GM23338 (cell line): ENCODE measurements around the gene MARCKS. TPM values are rescaled to one million over a fixed set of nuclear protein-coding genes. Genes with fewer than 3 reads are reported as not detected.

Source experiments
- ATAC-seq: fragments of 200-7000 bp; cut with Tn5 transposase; 3 replicates; pipeline ENCODE4 v1.9.1; 2020
- DNase-seq: peaks from one replicate; pipeline ENCODE4 v3.0.0-alpha.2; 2015; ENCODE audit warnings: low spot score
- H2AFZ ChIP-seq: fragments of 200-600 bp; sonication (generic); 2 replicates; pipeline ENCODE4 v1.8.0; 2016; ENCODE audit warnings: antibody characterized with exemption, mild to moderate bottlenecking, moderate library complexity
- H3F3A ChIP-seq: fragments of 200-600 bp; sonication (generic); replicated peaks from 2 replicates; pipeline ENCODE4 v1.8.0; 2017; ENCODE audit warnings: antibody characterized with exemption, mixed run types, low read depth
- H3K27ac ChIP-seq: fragments of 200-600 bp; sonication (generic); 2 replicates; pipeline ENCODE4 v1.6.1; 2016; ENCODE audit warnings: low read depth
- H3K27me3 ChIP-seq: fragments of 200-600 bp; sonication (generic); 2 replicates; pipeline ENCODE4 v1.8.0; 2016; ENCODE audit warnings: mild to moderate bottlenecking, mixed run types, moderate library complexity; ENCODE audit not compliant: insufficient read depth
- H3K36me3 ChIP-seq: fragments of 200-600 bp; sonication (generic); 2 replicates; pipeline ENCODE4 v1.8.0; 2016; ENCODE audit warnings: mild to moderate bottlenecking; ENCODE audit not compliant: insufficient read depth
- H3K4me1 ChIP-seq: fragments of 200-600 bp; sonication (generic); 2 replicates; pipeline ENCODE4 v1.8.0; 2016; ENCODE audit warnings: mild to moderate bottlenecking, moderate library complexity; ENCODE audit not compliant: insufficient read depth
- H3K4me2 ChIP-seq: fragments of 200-600 bp; sonication (generic); 2 replicates; pipeline ENCODE4 v1.7.1; 2017; ENCODE audit warnings: mixed run types
- H3K4me3 ChIP-seq: fragments of 200-600 bp; sonication (generic); 2 replicates; pipeline ENCODE4 v1.6.1; 2016; ENCODE audit warnings: mixed run types
- H3K79me2 ChIP-seq: fragments of 200-600 bp; sonication (generic); replicated peaks from 2 replicates; pipeline ENCODE4 v1.8.0; 2017; ENCODE audit warnings: mild to moderate bottlenecking; ENCODE audit not compliant: insufficient read depth
- H3K9me2 ChIP-seq: fragments of 200-600 bp; sonication (generic); 2 replicates; pipeline ENCODE4 v1.8.0; 2017; ENCODE audit not compliant: insufficient read depth
- H4K20me1 ChIP-seq: fragments of 200-600 bp; sonication (generic); replicated peaks from 2 replicates; pipeline ENCODE4 v1.8.0; 2017; ENCODE audit warnings: mild to moderate bottlenecking; ENCODE audit not compliant: insufficient read depth
- H3K27ac Mint-ChIP-seq: 2 replicates; pipeline ENCODE4 v1.8.0; 2020; ENCODE audit warnings: inconsistent platforms, mild to moderate bottlenecking, moderate library complexity, mixed read lengths
- H3K27me3 Mint-ChIP-seq: 3 replicates; pipeline ENCODE4 v1.8.0; 2022; ENCODE audit warnings: low read depth, mild to moderate bottlenecking, moderate library complexity, mixed read lengths, inconsistent platforms; ENCODE audit not compliant: insufficient read depth, poor library complexity
- H3K36me3 Mint-ChIP-seq: 3 replicates; pipeline ENCODE4 v1.8.0; 2021; ENCODE audit warnings: low read depth, mild to moderate bottlenecking, inconsistent platforms, moderate library complexity, mixed read lengths
- H3K4me1 Mint-ChIP-seq: 3 replicates; pipeline ENCODE4 v1.8.0; 2020; ENCODE audit warnings: mild to moderate bottlenecking, inconsistent platforms, mixed read lengths
- H3K4me3 Mint-ChIP-seq: 3 replicates; pipeline ENCODE4 v1.8.0; 2021; ENCODE audit warnings: moderate library complexity, mild to moderate bottlenecking, inconsistent platforms, mixed read lengths
- H3K9me3 Mint-ChIP-seq: 3 replicates; pipeline ENCODE4 v1.8.0; 2020; ENCODE audit warnings: moderate library complexity, mild to moderate bottlenecking, inconsistent platforms, mixed read lengths
- CREB1 ChIP-seq: fragments of 250-450 bp; sonication (Bioruptor Pico); IDR thresholded peaks from 2 replicates; pipeline ENCODE4 v1.5.0; 2020; ENCODE audit warnings: low read depth, mild to moderate bottlenecking, moderate library complexity
- EZH2phosphoT487 ChIP-seq: fragments of 200-600 bp; sonication (generic); IDR thresholded peaks from one replicate; pipeline ENCODE4 v1.8.1; 2018; ENCODE audit warnings: antibody characterized with exemption; ENCODE audit not compliant: unreplicated experiment
- JUNB ChIP-seq: IDR thresholded peaks from one replicate; pipeline ENCODE4 v1.6.1; 2016; ENCODE audit warnings: antibody characterized with exemption; ENCODE audit not compliant: unreplicated experiment
- NANOG ChIP-seq: IDR thresholded peaks from 2 replicates; pipeline ENCODE4 v1.6.1; 2016; ENCODE audit warnings: antibody characterized with exemption, borderline replicate concordance
- STAT1 ChIP-seq: IDR thresholded peaks from one replicate; pipeline ENCODE4 v1.6.1; 2016; ENCODE audit warnings: antibody characterized with exemption; ENCODE audit not compliant: unreplicated experiment
- ZNF114 ChIP-seq: fragments of 250-450 bp; sonication (Bioruptor Pico); IDR thresholded peaks from 2 replicates; pipeline ENCODE4 v1.5.0; 2020; ENCODE audit warnings: mild to moderate bottlenecking, moderate library complexity
- ZNF331 ChIP-seq: fragments of 250-450 bp; sonication (Bioruptor Pico); IDR thresholded peaks from 2 replicates; pipeline ENCODE4 v1.5.0; 2020; ENCODE audit warnings: low read depth, mild to moderate bottlenecking, moderate library complexity
- polyA plus RNA-seq: library from polyadenylated mRNA; unstranded; fragments of >200 nt; fragmentation: Nextera tagmentation; extraction: Ambion mirVana; gene quantifications from 2 replicates; pipeline ENCODE4 v1.2.1, GENCODE V29; 2016
- total RNA-seq: library from RNA; depleted of rRNA; stranded (reverse); fragments of >200 nt; shearing (Covaris generic); gene quantifications from 2 replicates; pipeline ENCODE4 v1.2.3, GENCODE V29; 2014
- TF ChIP-seq, protein P1 (sequence below): IDR thresholded peaks from 2 replicates; pipeline ENCODE4 v1.6.1; 2016; ENCODE audit warnings: antibody characterized with exemption
- TF ChIP-seq, protein P2 (sequence below), 2 experiments: fragments of 200-600 bp in 1 of 2; sonication (generic) in 1 of 2; conservative IDR thresholded peaks; 2 replicates each; pipeline versions ENCODE4 v1.5.1 to v1.6.1; 2016 to 2017; ENCODE audit warnings: antibody characterized with exemption in 2 of 2, low read depth in 2 of 2, mild to moderate bottlenecking in 2 of 2, moderate library complexity in 1 of 2
- TF ChIP-seq, protein P3 (sequence below): IDR thresholded peaks from one replicate; pipeline ENCODE4 v1.6.1; 2018; ENCODE audit warnings: antibody characterized with exemption; ENCODE audit not compliant: unreplicated experiment

Gene MARCKS
- total and polyA plus RNA-seq, 2 experiments from 2014 or later, result 71.5 to 85.9 TPM

DNA sequence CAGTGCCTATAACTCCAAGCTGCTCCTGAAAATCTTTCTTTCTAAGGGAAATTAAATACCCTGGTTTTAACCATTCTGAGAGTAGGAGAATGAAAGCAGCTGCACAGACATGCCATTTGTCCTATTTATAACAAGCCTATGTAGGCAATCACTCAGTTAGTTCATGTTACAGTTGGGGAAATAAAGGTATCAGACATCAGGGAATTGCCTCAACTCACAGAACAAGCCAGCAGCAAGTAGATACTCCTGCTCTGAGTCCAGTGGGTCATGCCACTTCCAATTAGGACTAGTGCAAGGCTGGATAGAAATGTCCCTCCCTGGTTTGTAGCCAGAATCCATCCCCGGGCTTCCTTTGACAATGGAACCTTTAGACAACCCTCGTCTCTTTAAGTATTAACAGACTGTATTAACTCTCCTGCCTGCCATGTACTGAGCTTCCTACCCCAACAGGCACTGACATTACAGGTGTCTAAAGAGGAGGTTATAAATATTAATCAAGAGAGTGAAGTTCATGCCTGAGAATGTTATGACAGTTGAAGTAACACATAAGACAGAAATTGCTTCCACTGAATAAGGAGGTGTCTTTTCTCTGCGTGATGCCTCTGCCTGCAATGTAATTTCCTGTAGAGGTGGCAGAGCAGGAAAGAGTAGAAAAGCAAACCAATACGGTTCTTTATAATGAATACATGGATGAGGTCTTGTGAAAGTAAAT, 28.0 kb upstream of the MARCKS start:
- H3K4me3 ChIP-seq, result no peak overlapping the region
- no peak overlapping the region for H3K4me2 ChIP-seq
- Mint-ChIP-seq H3K27me3 (no peaks in the 10 kb centered on the region), H3K4me1 (peaks cover 3% of the 10 kb centered on the region; the same call in 1 of the 3 replicates), H3K36me3 (no peaks in the 10 kb centered on the region), H3K4me3 (no peak overlapping the region), H3K9me3 (no peaks in the 10 kb centered on the region), H3K27ac (no peak overlapping the region)
- no peaks in the 10 kb centered on the region for H3K79me2 ChIP-seq
- no peak overlapping the region for H3K27ac ChIP-seq
- H3K4me1 ChIP-seq, result no peaks in the 10 kb centered on the region
- no peaks in the 10 kb centered on the region for H3K9me2 ChIP-seq
- DNase-seq (no peak), ATAC-seq (no peak)
- no peak overlapping the region for H2AFZ ChIP-seq
- H3F3A ChIP-seq, result no peaks in the 10 kb centered on the region
- H3K36me3 ChIP-seq, result no peaks in the 10 kb centered on the region
- H4K20me1 ChIP-seq, result no peaks in the 10 kb centered on the region
- 0 out of 2 replicates have a peak, but pooled peaks cover 4% of the 10 kb centered on the region for H3K27me3 ChIP-seq
- no peak for TF ChIP-seq ZNF331 (CRISPR knock-in tag)
- TF ChIP-seq, protein P1, sequence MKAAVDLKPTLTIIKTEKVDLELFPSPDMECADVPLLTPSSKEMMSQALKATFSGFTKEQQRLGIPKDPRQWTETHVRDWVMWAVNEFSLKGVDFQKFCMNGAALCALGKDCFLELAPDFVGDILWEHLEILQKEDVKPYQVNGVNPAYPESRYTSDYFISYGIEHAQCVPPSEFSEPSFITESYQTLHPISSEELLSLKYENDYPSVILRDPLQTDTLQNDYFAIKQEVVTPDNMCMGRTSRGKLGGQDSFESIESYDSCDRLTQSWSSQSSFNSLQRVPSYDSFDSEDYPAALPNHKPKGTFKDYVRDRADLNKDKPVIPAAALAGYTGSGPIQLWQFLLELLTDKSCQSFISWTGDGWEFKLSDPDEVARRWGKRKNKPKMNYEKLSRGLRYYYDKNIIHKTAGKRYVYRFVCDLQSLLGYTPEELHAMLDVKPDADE, result no peak
- TF ChIP-seq, protein P2, sequence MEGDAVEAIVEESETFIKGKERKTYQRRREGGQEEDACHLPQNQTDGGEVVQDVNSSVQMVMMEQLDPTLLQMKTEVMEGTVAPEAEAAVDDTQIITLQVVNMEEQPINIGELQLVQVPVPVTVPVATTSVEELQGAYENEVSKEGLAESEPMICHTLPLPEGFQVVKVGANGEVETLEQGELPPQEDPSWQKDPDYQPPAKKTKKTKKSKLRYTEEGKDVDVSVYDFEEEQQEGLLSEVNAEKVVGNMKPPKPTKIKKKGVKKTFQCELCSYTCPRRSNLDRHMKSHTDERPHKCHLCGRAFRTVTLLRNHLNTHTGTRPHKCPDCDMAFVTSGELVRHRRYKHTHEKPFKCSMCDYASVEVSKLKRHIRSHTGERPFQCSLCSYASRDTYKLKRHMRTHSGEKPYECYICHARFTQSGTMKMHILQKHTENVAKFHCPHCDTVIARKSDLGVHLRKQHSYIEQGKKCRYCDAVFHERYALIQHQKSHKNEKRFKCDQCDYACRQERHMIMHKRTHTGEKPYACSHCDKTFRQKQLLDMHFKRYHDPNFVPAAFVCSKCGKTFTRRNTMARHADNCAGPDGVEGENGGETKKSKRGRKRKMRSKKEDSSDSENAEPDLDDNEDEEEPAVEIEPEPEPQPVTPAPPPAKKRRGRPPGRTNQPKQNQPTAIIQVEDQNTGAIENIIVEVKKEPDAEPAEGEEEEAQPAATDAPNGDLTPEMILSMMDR (conservative IDR thresholded peaks at IDR 0.05; ENCODE audit: low read depth in 2 of 2), result no peak
- TF ChIP-seq, protein P3, sequence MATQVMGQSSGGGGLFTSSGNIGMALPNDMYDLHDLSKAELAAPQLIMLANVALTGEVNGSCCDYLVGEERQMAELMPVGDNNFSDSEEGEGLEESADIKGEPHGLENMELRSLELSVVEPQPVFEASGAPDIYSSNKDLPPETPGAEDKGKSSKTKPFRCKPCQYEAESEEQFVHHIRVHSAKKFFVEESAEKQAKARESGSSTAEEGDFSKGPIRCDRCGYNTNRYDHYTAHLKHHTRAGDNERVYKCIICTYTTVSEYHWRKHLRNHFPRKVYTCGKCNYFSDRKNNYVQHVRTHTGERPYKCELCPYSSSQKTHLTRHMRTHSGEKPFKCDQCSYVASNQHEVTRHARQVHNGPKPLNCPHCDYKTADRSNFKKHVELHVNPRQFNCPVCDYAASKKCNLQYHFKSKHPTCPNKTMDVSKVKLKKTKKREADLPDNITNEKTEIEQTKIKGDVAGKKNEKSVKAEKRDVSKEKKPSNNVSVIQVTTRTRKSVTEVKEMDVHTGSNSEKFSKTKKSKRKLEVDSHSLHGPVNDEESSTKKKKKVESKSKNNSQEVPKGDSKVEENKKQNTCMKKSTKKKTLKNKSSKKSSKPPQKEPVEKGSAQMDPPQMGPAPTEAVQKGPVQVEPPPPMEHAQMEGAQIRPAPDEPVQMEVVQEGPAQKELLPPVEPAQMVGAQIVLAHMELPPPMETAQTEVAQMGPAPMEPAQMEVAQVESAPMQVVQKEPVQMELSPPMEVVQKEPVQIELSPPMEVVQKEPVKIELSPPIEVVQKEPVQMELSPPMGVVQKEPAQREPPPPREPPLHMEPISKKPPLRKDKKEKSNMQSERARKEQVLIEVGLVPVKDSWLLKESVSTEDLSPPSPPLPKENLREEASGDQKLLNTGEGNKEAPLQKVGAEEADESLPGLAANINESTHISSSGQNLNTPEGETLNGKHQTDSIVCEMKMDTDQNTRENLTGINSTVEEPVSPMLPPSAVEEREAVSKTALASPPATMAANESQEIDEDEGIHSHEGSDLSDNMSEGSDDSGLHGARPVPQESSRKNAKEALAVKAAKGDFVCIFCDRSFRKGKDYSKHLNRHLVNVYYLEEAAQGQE, result no peak
- TF ChIP-seq STAT1, result no peak

DNA sequence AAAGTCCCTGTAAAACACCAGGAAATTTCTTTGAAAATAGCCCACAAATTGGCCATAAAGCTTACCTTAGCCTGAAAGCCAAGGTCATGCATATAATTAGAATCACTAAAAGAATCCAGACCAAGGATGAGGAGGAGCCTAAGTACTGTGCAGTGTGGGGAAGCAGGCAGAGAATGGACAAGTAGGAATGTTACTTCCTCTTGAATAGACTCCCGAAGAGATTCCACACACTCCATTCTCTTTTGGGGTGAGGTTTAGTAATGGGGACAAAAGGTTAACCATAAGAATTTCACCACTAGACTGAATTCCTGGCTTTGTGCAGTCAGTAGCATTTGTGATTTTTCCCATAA, 27.5 kb upstream of the MARCKS start:
- peaks cover 3% of the 10 kb centered on the region; the same call in 1 of the 3 replicates for H3K4me1 Mint-ChIP-seq
- H3K9me3 Mint-ChIP-seq, result no peaks in the 10 kb centered on the region
- H3K27ac ChIP-seq, result no peak overlapping the region
- H3K4me2 ChIP-seq, result no peak overlapping the region
- H3F3A ChIP-seq, result no peaks in the 10 kb centered on the region
- H3K27me3 ChIP-seq, result 0 out of 2 replicates have a peak, but pooled peaks cover 4% of the 10 kb centered on the region
- H3K36me3 Mint-ChIP-seq, result no peaks in the 10 kb centered on the region
- peak; percentile 21 for DNase-seq
- no peaks in the 10 kb centered on the region for H3K9me2 ChIP-seq
- H4K20me1 ChIP-seq, result no peaks in the 10 kb centered on the region
- no peak overlapping the region for H2AFZ ChIP-seq
- H3K79me2 ChIP-seq, result no peaks in the 10 kb centered on the region
- no peak overlapping the region for H3K27ac Mint-ChIP-seq
- no peak overlapping the region for H3K4me3 ChIP-seq
- no peaks in the 10 kb centered on the region for H3K36me3 ChIP-seq
- ATAC-seq, result peak; percentile 34; the same call in 1 of the 3 replicates
- no peaks in the 10 kb centered on the region for H3K27me3 Mint-ChIP-seq
- no peak overlapping the region for H3K4me3 Mint-ChIP-seq
- no peaks in the 10 kb centered on the region for H3K4me1 ChIP-seq
- TF ChIP-seq, protein P3, result no peak
- no peak for TF ChIP-seq STAT1
- TF ChIP-seq EZH2phosphoT487, result no peak
- TF ChIP-seq JUNB, result no peak
- no peak for TF ChIP-seq NANOG
- TF ChIP-seq ZNF331 (CRISPR knock-in tag), result no peak
- TF ChIP-seq CREB1, result no peak
- TF ChIP-seq, protein P1, result no peak
- TF ChIP-seq ZNF114 (CRISPR knock-in tag), result no peak
